Measurements from ENCODE around the gene SCAP. TPM values are rescaled to one million over a fixed set of nuclear protein-coding genes. Genes with fewer than 3 reads are reported as not detected.

SCAP gene
- total RNA-seq: 70.1 and 81.4 TPM in 2 replicates

DNA sequence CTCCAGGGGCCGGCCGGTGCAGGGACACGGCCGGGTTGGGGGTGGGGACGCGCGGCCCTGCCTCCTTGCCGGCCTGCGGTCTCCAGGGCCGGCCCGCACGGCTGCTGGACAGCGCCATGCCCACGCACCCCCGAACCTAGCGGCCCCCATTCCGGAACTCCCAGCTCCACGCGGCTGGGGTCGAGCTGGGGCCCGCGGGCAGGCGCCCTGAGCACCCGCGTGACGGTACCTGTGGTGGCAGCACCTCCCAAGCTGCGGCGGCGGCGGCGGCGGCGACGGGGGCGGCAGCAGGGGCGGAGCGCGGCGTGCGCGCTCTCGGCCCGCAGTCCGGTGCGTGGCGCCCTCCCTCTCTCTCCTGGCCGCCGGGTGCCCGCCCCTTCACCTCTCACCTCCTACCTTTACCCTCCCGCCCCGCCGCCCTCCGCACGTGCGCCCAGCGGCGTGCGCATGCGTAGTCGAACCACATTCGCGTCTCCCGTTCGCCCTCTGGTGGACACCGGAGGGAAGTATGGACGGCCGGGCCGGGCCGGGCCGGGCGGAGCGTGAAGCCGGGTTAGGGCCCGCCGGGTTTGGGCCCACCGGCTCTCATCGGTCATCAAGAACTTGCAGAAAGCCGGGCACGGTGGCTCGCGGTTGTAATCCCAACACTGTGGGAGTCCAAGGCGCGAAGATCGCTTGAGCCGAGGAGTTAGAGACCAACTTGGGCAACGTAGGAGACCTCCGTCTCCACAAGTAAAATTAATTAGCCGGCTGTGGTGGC, at the start of gene SCAP:
SCAP (minus strand) TSS at position 372 of the 760 bp plus-strand sequence. CDS start 32,948 bp downstream, outside the sequence.
- peaks cover 42% of the 10 kb centered on the region for H3K79me2 ChIP-seq (ENCODE audit: insufficient read depth, low read length)
- TF ChIP-seq, protein P1, sequence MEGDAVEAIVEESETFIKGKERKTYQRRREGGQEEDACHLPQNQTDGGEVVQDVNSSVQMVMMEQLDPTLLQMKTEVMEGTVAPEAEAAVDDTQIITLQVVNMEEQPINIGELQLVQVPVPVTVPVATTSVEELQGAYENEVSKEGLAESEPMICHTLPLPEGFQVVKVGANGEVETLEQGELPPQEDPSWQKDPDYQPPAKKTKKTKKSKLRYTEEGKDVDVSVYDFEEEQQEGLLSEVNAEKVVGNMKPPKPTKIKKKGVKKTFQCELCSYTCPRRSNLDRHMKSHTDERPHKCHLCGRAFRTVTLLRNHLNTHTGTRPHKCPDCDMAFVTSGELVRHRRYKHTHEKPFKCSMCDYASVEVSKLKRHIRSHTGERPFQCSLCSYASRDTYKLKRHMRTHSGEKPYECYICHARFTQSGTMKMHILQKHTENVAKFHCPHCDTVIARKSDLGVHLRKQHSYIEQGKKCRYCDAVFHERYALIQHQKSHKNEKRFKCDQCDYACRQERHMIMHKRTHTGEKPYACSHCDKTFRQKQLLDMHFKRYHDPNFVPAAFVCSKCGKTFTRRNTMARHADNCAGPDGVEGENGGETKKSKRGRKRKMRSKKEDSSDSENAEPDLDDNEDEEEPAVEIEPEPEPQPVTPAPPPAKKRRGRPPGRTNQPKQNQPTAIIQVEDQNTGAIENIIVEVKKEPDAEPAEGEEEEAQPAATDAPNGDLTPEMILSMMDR (IDR thresholded peaks at IDR 0.05; ENCODE audit: extremely low read depth, low read depth, low read length): peak; percentile 58
- no peaks in the 10 kb centered on the region for H3K36me3 ChIP-seq (ENCODE audit: insufficient read depth, low read length)
- H4K20me1 ChIP-seq (ENCODE audit: insufficient read depth, low read length): peaks cover 20% of the 10 kb centered on the region
- H3K4me3 ChIP-seq (ENCODE audit: insufficient read depth, low read length): peak within 1 kb of the TSS; percentile 97
- H3K4me2 ChIP-seq (ENCODE audit: insufficient read depth, low read length): peak within 1 kb of the TSS; percentile 86
- H3K9me3 ChIP-seq (ENCODE audit: low read depth, low read length): no peaks in the 10 kb centered on the region
- peaks cover 7% of the 10 kb centered on the region for H3K4me1 ChIP-seq (ENCODE audit: insufficient read depth, low read length)
- DNase-seq (ENCODE audit: insufficient read length, low spot score, missing footprints): peak; percentile 98
- H3K27ac ChIP-seq (ENCODE audit: low read depth, low read length): peak within 1 kb of the TSS; percentile 63
- peak within 1 kb of the TSS; percentile 95 for H2AFZ ChIP-seq (ENCODE audit: low read length)
- H3K27me3 ChIP-seq (ENCODE audit: insufficient read depth, low read length): no peaks in the 10 kb centered on the region

GRCh38 chr3:47523310-47524073, 47.8 kb upstream of the SCAP start:
- DNase-seq (ENCODE audit: insufficient read length, low spot score, missing footprints): peak; percentile 32
- H3K36me3 ChIP-seq (ENCODE audit: insufficient read depth, low read length): no peaks in the 10 kb centered on the region
- no peaks in the 10 kb centered on the region for H3K4me1 ChIP-seq (ENCODE audit: insufficient read depth, low read length)
- no peak overlapping the region for H3K4me2 ChIP-seq (ENCODE audit: insufficient read depth, low read length)
- no peaks in the 10 kb centered on the region for H4K20me1 ChIP-seq (ENCODE audit: insufficient read depth, low read length)
- H3K4me3 ChIP-seq (ENCODE audit: insufficient read depth, low read length): no peak overlapping the region
- H3K27ac ChIP-seq (ENCODE audit: low read depth, low read length): no peak overlapping the region
- no peak overlapping the region for H2AFZ ChIP-seq (ENCODE audit: low read length)
- H3K9me3 ChIP-seq (ENCODE audit: low read depth, low read length): no peaks in the 10 kb centered on the region
- TF ChIP-seq, protein P1 (IDR thresholded peaks at IDR 0.05; ENCODE audit: extremely low read depth, low read depth, low read length): no peak
- H3K27me3 ChIP-seq (ENCODE audit: insufficient read depth, low read length): no peaks in the 10 kb centered on the region
- H3K79me2 ChIP-seq (ENCODE audit: insufficient read depth, low read length): no peaks in the 10 kb centered on the region

DNA sequence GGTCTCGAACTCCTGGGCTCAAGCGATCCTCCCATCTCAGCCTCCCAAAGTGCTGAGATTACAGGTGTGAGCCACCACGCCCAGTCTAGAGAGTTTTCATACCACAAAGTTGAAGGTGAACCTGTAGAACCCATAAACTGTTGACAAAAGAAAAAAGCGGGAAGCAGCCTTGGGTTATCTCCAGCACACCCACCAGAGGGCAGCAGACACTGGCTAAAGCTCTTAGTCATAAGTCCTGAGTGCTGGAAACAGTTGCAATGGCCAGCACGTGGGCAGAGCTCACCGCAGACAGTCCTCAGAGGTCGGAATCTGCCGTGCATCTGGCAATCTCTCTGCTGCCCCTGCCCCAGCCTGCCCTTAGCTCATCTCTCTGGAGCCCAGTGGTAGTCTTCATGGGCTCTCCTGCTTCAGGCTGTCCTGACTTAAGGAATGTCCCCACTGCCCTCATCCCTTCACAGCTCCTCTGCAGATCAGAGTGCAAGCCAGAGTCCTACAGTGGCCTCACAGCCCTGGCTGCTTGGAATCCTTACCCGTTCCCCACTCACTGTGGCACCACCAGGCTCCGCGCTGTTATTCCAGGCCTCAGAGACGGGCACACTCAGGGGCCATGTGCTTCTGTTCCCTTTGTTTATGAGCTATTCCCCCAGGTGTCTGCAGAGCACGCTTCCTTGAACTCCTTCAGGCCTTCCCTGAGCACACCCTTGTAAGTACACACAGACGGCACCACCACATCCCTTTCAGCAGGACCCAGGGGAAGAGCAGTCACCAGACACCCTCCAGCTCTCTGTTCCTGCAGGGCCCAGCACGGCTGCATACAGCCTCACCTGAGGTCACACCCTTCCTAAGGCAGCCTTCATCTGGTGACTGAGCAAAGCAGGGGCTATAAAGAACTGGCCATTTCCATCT, 46.6 kb upstream of the SCAP start:
- DNase-seq (ENCODE audit: insufficient read length, low spot score, missing footprints): peak; percentile 91

More for the DNA sequence above, 46.6 kb upstream of the SCAP start:
- peak overlapping the region; percentile 12 for H3K4me2 ChIP-seq (ENCODE audit: insufficient read depth, low read length)
- H3K27me3 ChIP-seq (ENCODE audit: insufficient read depth, low read length): no peaks in the 10 kb centered on the region
- no peaks in the 10 kb centered on the region for H3K79me2 ChIP-seq (ENCODE audit: insufficient read depth, low read length)
- no peaks in the 10 kb centered on the region for H3K4me1 ChIP-seq (ENCODE audit: insufficient read depth, low read length)
- H4K20me1 ChIP-seq (ENCODE audit: insufficient read depth, low read length): no peaks in the 10 kb centered on the region
- no peaks in the 10 kb centered on the region for H3K9me3 ChIP-seq (ENCODE audit: low read depth, low read length)
- TF ChIP-seq, protein P1 (IDR thresholded peaks at IDR 0.05; ENCODE audit: extremely low read depth, low read depth, low read length): peak; percentile 90
- H2AFZ ChIP-seq (ENCODE audit: low read length): peak overlapping the region; percentile 43
- no peaks in the 10 kb centered on the region for H3K36me3 ChIP-seq (ENCODE audit: insufficient read depth, low read length)
- no peak overlapping the region for H3K27ac ChIP-seq (ENCODE audit: low read depth, low read length)
- no peak overlapping the region for H3K4me3 ChIP-seq (ENCODE audit: insufficient read depth, low read length)
